Measurements from ENCODE around the gene COLEC12.

Gene COLEC12

GRCh38 chr18:500632-501405 is at the start of gene COLEC12:
Gene COLEC12 (minus strand): TSS chr18:500701. CDS start chr18:500514, 187 bp downstream.
- DNase-seq, result no peak

GRCh38 chr18:549967-550366 is 49.5 kb upstream of the COLEC12 start:
- no peak for DNase-seq

- DNase-seq, result no peak
Measured at GRCh38 chr18:543447-544078, 43.1 kb upstream of the COLEC12 start.

GRCh38 chr18:533995-534601 is 33.6 kb upstream of the COLEC12 start:
- no peak for DNase-seq

DNA sequence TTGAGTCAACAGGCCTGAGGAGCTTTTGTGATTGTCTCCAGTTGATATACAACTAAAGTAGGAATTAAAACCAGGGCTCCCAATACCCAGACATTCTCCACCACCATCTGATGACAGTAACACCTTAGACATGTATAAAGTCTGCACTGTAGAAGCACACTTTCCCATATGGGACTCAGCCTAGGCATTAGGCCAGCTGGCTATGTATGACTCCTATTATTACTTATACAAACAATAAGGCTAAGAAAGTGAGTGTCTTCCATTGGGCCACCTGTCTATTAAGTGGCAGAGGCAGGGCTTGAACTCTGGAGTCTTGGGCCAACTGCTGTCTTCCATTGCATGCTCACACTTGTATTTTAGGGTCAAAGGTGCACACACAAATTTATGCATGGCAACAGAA is 32.1 kb upstream of the COLEC12 start:
- DNase-seq, result no peak

DNA sequence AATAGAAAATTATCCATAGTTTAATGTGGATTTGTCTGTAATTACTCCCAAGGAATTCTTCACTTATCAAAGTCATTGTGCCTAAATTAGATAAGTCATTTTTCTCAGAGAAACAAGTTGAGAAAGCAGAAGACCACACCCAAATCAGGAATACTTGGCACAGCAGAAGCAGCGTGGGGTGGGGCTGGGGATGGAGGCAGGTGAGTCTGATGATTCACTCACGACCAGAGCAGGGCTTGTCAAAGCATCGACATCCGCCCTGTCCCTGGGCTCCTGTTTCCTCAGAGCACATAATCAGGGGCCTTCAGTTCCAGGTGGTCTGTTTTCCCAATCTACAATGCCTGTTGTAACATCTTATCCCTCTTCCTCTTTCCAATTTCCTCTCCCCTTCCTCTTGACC is 31.5 kb upstream of the COLEC12 start:
- DNase-seq, result no peak

- DNase-seq, result no peak
Measured at GRCh38 chr18:527146-527545, 26.6 kb upstream of the COLEC12 start.

GRCh38 chr18:526681-527080 is 26.2 kb upstream of the COLEC12 start:
- no peak for DNase-seq

GRCh38 chr18:525036-525797 is 24.7 kb upstream of the COLEC12 start:
- DNase-seq, result no peak

DNA sequence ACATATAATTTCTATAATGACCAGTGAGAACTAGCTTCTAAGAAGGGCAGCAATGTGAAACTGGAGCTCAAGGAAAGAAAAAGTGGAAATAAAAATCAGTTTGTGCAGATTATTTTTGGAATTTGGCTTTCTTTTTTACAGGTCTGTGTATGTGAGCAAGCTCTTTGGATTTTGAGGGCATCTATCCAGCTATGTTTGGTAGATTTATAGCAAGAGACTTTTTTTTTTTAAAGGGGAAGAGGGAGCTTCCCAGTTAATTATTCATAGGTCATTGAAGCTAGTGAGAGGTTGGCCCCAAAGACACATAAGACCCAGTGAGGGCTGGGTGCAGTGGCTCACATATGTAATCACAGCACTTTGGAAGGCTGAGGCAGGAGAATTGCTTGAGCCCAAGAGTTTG is 24.0 kb upstream of the COLEC12 start:
- DNase-seq, result no peak

DNA sequence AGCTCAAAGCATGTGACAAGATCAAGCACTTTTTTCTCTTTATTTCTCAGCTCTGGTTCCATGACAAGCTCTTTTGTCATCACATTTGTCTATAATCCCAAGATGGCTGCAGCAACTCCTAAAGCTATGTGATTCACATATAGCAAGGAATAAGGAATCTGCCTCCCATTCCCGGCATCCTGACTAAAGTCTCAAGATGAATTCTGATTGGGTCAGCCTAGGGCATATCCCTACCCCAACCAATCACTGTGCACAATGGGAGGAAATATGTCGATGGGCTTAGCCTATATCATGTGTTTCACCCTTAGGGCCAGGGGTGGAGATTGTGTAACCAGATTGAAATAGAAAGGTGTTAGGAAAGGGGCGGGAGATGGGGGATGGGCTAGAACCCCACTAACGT is 23.1 kb upstream of the COLEC12 start:
- no peak for DNase-seq

DNA sequence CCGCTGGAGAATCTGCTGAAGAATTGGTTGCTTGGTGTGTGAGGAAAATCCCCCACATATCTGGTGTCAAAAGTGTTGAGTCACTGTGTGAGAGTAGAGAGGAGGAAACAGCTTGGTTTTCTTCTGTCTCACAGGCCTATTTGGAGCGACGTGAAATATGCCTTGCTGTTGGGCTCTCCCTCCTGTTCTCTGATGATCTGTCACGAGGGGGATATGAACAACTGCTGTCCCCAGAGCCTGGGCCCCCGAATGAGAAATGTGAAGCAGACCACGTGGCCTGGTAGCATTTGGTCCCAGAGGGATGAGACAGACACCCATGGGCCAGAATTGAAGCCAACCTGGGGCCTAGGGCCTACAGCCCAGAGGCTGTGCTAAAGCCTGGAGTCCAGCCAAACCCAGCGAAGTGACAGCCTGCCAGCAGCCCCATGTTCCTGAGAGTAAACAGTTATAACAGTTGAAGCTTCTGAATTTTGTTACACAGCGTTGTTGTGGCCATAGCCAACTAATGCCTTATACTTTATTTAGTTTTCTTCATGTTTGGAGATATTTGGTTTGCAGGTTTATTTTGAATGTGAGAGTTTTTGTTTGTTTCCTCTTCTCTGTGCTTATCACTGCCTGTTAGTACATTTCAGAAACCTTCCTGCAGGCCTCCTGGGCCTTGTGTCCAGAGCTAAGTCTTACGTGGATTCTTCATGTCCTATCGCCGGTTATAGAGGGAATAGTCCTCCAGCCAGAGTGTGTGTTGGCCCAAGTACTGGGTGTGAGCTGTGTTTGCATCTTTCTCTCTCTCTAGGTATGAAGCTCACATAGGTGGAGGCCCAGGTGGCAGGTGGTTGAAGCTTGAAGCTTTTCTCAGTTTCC is 18.7 kb upstream of the COLEC12 start:
- DNase-seq, result no peak

GRCh38 chr18:518081-518480 is 17.6 kb upstream of the COLEC12 start:
- DNase-seq, result no peak

DNA sequence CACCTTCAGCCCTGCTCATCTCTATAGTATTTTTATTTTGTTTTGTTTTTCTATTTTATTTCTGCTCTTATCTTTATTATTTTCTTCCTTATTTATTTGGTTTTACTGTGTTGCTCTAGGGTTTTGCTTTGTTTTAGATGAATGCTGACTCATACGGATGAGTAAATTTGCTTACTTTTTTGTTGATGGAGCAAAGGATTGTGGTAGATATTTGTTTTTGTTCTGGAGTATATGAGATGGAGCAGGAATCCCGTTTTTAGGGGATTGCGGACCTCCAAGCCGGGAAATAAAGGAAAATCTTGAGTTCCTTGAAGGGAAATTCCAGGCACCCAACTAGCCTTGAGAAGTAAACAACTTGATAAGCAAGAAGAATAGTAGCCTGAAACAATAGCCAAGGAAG is 15.3 kb upstream of the COLEC12 start:
- no peak for DNase-seq

GRCh38 chr18:515156-515815 is 14.8 kb upstream of the COLEC12 start:
- DNase-seq, result no peak

GRCh38 chr18:513826-514530 is 13.5 kb upstream of the COLEC12 start:
- DNase-seq, result no peak

DNA sequence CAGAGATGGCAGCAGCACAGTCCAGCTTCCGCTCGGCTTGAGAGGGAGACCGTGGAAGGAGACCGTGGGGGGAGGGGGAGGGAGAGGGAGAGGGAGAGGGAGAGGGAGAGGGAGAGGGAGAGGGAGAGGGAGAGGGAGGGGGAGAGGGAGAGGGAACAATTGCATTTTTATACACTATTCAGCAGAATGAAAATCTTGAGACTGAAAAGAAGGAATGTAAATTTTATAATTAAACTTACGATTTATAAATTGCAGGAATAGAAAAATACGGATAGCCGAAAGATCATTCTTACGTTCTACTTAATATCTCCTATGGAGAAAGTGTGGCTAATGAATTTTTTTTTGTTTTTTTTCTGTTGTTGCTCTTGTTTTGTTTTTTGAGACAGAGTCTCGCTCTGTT is 12.5 kb upstream of the COLEC12 start:
- DNase-seq, result no peak

- DNase-seq, result no peak
Measured at GRCh38 chr18:508835-509234, 8.3 kb upstream of the COLEC12 start.

DNA sequence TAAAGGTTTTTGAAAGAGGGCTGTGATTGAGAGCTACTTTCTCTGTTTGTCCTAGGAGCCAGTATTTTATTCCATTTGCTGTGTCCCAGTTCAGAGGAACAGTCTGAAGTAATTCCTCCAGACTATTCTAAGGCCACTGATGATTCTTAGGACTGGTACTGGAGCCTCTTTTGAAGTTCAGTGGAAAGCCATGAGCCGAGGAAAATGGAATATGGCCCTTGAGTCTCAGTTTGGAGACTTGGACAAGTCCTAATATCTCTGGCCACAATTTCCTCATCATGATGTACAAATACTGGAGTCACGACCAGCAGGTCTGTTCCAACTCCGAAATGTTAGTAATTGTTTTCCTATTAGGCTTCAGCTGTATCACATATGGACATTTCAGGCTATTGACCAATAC is 7.1 kb upstream of the COLEC12 start:
- DNase-seq, result no peak

GRCh38 chr18:506801-507200 is 6.3 kb upstream of the COLEC12 start:
- no peak for DNase-seq

- DNase-seq, result no peak
Measured at GRCh38 chr18:506264-506663, 5.8 kb upstream of the COLEC12 start.
